Glomerular endothelial cell (primary cell): Measurements from ENCODE around the gene CCM2. TPM values are rescaled to one million over a fixed set of nuclear protein-coding genes. Genes with fewer than 3 reads are reported as not detected.
A peak's percentile ranks its signal among the peaks of the same experiment; 100 is the strongest.
"Not testable (repeated sequence)": the region's sequence is repeated elsewhere in the genome, so short reads cannot be mapped to it uniquely, and the experiment has no call there.

Source experiments
- DNase-seq: peaks from one replicate; pipeline ENCODE4 v3.0.0-alpha.2; 2011; ENCODE audit warnings: low read depth, low spot score; ENCODE audit errors: extremely low read depth
- total RNA-seq: library from RNA; depleted of rRNA; stranded (reverse); fragments of >200 nt; gene quantifications from 2 replicates; pipeline ENCODE4 v1.2.3, GENCODE V29; 2015

Gene CCM2
- total RNA-seq, 1 donor from 2014 or later, result 64.6 TPM

DNA sequence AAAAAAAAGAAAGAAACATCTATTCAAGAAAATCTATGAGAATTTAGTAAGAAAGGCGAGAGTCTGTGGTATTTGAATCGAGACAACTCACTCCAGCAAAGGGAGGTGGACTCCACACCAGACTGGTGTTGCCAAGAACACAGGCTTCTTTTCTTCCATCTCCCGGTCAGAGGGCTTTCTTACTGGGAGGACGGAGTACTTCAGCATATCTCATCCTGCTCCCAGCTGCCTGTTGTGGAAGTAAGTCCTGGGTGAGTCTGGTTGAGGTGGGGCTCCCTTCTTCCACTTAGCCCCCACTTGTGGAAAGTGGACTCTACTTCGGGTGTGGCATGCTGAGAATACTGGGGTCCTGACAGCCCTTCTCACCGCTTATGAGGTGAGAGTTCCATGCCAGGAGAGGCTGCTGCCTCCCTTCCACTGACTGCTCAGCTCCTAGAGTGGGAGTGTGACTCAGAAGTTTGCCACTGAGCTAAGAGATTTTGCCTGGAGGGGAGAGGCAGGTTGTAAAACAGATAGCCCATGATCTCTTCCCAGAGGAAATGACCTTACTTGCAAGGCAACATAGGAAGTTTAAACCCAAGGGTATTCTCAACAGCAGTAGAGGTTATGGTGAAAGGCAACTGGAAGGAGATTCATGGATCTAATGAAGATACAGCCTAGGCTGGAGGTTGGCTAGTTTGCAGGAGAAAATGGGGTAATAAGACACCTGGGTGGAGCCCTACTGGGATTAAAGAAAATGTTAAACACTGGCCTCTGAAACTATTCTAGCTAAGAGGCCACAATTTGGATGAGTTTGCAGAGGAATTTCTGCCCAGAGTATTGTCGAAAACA lies 92.3 kb downstream of the CCM2 start:
- DNase-seq, result no peak

GRCh38 chr7:45092931-45093235 lies 92.9 kb downstream of the CCM2 start:
- no peak for DNase-seq

GRCh38 chr7:45098983-45099839 lies 99.2 kb downstream of the CCM2 start:
- DNase-seq, result no peak

- DNase-seq, result no peak
Observed at GRCh38 chr7:45099891-45100760, 100.1 kb downstream of the CCM2 start.

DNA sequence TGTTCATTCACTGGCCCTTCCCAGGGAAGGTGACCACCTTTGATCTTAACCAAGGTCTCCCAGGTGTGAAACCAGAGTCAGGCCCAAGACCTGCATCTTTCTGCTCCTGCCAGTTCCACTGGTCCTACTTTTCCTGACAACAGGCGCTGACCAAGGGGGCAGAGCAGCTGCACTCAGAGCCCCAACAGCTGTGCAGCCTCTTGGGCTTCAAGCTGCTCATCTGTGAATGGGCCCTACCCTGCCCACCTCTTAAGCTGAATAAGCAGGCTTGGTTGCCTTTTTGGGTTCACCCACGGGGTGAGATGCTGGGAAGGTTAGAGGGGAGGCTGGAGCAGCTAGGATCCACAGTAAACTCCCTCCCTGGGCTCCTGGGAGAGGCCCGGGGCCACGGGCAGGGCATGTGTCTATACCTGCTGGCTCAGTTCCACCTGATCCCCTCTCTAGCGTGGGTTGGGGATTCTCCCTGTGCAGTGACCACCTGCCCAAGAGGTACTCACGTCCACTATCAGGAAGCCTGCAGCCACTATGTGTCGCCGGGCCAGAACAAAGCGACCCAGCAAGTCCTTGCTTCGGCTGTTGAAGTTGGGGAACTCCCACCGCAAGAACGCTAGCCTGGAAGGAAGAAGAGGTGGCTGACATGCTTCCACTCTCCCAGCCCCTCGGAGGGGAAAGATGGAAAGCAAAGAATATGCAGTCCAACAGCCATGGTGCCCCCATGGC lies 100.9 kb downstream of the CCM2 start:
- no peak for DNase-seq

- DNase-seq, result no peak
Observed at GRCh38 chr7:45101748-45102147, 101.7 kb downstream of the CCM2 start.

DNA sequence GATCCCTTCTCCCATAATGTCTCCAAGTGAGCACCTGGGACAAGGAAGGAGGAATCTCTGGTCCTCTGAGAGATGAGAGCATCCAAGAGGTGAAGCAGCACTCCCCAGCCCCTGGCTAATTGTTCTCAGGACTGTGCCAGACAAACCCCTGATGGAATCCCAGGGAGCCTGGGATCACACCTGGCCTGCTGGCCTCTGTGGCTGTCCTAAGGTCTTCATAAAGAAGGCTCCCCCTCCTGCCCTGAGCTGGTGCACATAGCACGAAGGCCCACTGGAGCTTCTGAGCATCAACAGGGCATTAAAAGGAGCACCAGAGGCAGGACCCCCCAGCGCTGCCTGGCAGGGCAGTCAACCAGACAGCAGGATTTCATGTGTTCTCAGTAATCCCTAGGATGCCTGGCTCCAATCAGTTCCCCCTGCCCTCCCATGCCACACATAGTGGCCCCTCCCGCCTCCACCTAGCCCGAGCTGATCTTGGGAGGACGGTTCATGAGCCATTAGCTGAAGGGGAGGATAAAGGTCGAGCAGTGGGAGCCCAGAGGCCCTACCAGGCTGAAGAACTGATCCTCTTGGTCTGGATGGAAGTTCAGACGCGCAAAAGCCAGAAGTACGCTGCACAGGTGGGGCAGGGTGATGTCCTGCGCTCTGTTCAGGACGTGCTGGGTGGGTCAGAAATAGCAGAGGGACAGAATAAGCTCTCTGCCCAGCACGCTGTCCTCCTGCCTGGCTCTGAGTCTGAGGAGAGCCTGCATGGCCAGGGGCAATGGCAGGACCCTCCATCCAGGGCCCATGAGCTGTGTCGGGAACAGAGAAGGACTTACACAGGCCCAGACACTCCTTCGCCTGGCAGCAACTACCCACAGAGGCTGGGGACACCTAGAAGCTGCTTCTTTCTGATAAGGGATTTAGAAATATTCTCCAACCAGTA lies 103.0 kb downstream of the CCM2 start:
- DNase-seq, result no peak

- no peak for DNase-seq
Observed at GRCh38 chr7:45103958-45104843, 104.2 kb downstream of the CCM2 start.

GRCh38 chr7:45104844-45105587 lies 105.0 kb downstream of the CCM2 start:
- DNase-seq, result no peak

GRCh38 chr7:45105588-45106188 lies 105.7 kb downstream of the CCM2 start:
- no peak for DNase-seq

DNA sequence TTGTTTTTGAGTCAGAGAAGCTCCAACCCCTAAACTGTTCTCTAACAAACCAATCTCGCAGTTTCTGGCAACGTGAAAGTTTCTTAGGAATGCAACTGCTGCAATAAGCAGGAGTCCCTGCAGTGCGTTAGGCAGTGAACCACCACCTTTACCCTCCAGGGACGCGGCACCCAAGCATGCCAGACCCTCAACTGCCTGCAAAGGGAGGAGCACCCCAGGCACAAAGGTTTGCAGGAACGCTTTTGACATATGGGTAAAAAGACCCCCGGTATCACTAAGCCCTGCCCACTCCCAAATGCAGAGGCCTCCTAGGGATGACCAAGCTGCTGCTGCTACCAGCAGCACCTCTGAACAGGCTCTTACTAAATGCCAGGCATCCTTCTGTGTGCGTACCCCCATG lies 106.8 kb downstream of the CCM2 start:
- no peak for DNase-seq

- DNase-seq, result no peak
Observed at GRCh38 chr7:45107356-45107755, 107.4 kb downstream of the CCM2 start.

- DNase-seq, result no peak
Observed at GRCh38 chr7:45108863-45109262, 108.9 kb downstream of the CCM2 start.

DNA sequence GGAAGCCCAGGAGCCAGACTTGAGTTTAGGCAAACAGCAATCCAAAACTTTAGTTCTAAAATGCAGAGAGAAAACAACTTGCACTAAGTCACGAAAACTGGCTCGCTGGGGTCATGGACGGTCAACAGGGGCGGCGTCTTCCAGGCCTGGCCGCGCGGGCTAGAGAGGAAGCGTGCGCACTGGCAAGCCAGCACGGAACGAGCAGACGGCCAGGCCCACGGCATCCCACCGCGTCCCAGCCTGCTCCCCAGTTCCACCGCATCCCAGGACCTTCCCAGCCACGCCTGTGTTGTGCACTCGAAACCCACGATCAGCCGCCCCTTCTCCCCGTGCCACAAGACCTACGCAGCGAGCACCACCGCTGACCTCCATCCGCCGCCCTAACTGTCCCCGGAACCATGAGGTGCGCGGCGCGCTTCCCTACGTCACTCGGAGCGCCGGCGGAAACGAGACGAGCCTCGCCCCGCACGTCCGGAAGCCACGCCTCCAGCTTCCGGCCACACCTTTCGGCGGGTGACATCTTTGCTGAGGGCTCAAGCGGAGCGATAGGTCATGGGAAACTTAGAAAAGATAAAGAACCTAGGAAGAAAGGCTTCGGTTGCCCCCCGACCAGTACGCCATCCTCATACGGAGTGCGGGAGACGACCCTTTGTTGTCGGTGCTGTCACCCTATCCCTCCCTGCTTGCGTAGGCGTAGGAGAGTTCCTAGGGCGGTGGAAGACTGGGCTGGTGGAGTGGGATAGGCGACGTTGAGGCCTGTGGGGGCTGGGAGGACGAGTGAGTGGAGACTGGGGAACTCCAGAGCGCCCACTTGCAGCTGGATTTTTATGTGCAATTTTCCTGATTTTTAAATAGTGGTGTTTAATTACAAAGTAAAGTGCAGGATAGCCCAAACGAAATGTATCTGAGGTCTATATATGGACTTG lies 111.6 kb downstream of the CCM2 start, which contains the start of gene TBRG4:
Gene TBRG4 (minus strand): TSS at position 400 of the 926 bp plus-strand sequence. CDS start 2,460 bp downstream, outside the sequence.
- DNase-seq, result peak; percentile 58

- DNase-seq, result no peak
Observed at GRCh38 chr7:45112648-45113047, 112.6 kb downstream of the CCM2 start.

- DNase-seq, result not testable (repeated sequence)
Observed at GRCh38 chr7:45114257-45114656, 114.3 kb downstream of the CCM2 start.
